ENCODE data around the gene ARID1B. TPM values are rescaled to one million over a fixed set of nuclear protein-coding genes. Genes with fewer than 3 reads are reported as not detected.

The ARID1B gene
- total and polyA plus RNA-seq, 11 donors, result 15.3 to 76.1 (median 40.7) TPM

- TF ChIP-seq POLR2A (IDR thresholded peaks at IDR 0.05), result no peak
- no peak for TF ChIP-seq CTCF (IDR thresholded peaks at IDR 0.05)
- WGBS, 4 donors, result 65 to 77% (median 69%) methylated on average over 1 of the region's 1 CpG
- no peak overlapping the region for H3K4me3 ChIP-seq
- ATAC-seq (no peak), DNase-seq (no peak)
- H3K9me3 ChIP-seq, result peaks cover 0 to 11% (median 5%) of the 10 kb centered on the region in 12 donors
- intact Hi-C loops (cut with DNase I), result no loop called here
- no peak overlapping the region for H3K27ac ChIP-seq
- H3K36me3 ChIP-seq, result no peaks in the 10 kb centered on the region
- no peaks in the 10 kb centered on the region for H3K27me3 ChIP-seq
- H3K4me1 ChIP-seq, result peaks cover 3 to 27% (median 12%) of the 10 kb centered on the region in 12 donors
Measured at GRCh38 chr6:157056275-157056674, 279.1 kb downstream of the ARID1B start.

- H3K36me3 ChIP-seq, result no peaks in the 10 kb centered on the region
- DNase-seq (no peak), ATAC-seq (no peak)
- H3K4me3 ChIP-seq, result no peak overlapping the region
- H3K4me1 ChIP-seq, result peaks cover 3 to 32% (median 13%) of the 10 kb centered on the region in 12 donors
- H3K9me3 ChIP-seq, result peaks cover 0 to 11% (median 5%) of the 10 kb centered on the region in 12 donors
- H3K27ac ChIP-seq, result no peak overlapping the region
- intact Hi-C loops (cut with DNase I), result no loop called here
- H3K27me3 ChIP-seq, result no peaks in the 10 kb centered on the region
- WGBS, 4 donors, result 93 to 95% (median 93%) methylated on average over 9 of the region's 9 CpGs
- no peak for TF ChIP-seq POLR2A (IDR thresholded peaks at IDR 0.05)
- TF ChIP-seq CTCF (IDR thresholded peaks at IDR 0.05), result no peak
Measured at GRCh38 chr6:157058574-157058973, 281.4 kb downstream of the ARID1B start.

- intact Hi-C loops (cut with DNase I), result no loop called here
- H3K4me1 ChIP-seq, result peaks cover 3 to 37% (median 16%) of the 10 kb centered on the region in 12 donors
- peaks cover 0 to 11% (median 5%) of the 10 kb centered on the region in 12 donors for H3K9me3 ChIP-seq
- H3K4me3 ChIP-seq, result no peak overlapping the region
- 20 to 26% (median 23%) methylated on average over 4 of the region's 4 CpGs for WGBS, 4 donors
- no peaks in the 10 kb centered on the region for H3K36me3 ChIP-seq
- no peaks in the 10 kb centered on the region for H3K27me3 ChIP-seq
- DNase-seq (no peak), ATAC-seq (peak in 1 of 4 donors; percentile 28)
- no peak overlapping the region for H3K27ac ChIP-seq
- TF ChIP-seq CTCF (IDR thresholded peaks at IDR 0.05), result no peak
- TF ChIP-seq POLR2A (IDR thresholded peaks at IDR 0.05), result no peak
Measured at GRCh38 chr6:157059781-157060180, 282.6 kb downstream of the ARID1B start.

- Histone ChIP-seq H3K4me1 (peaks cover 3 to 37% (median 13%) of the 10 kb centered on the region in 12 donors), H3K27ac (no peak overlapping the region), H3K9me3 (peaks cover 0 to 9% (median 4%) of the 10 kb centered on the region in 12 donors), H3K36me3 (no peaks in the 10 kb centered on the region), H3K27me3 (no peaks in the 10 kb centered on the region), H3K4me3 (no peak overlapping the region)
- WGBS, 4 donors, result 22 to 44% (median 29%) methylated on average over 1 of the region's 1 CpG
- intact Hi-C loops (cut with DNase I), result no loop called here
- DNase-seq (no peak), ATAC-seq (no peak)
- TF ChIP-seq POLR2A (IDR thresholded peaks at IDR 0.05) (no peak), CTCF (IDR thresholded peaks at IDR 0.05) (no peak)
Measured at GRCh38 chr6:157060440-157060952, 283.3 kb downstream of the ARID1B start.
